WI38 (cell line): Measurements from ENCODE around the gene PFKFB4.

Source experiments
- H3K4me3 ChIP-seq: 2 replicates; pipeline ENCODE4 v1.5.1; 2011; ENCODE audit warnings: low read depth, mild to moderate bottlenecking, control low read depth, low read length
- TF ChIP-seq, protein P1 (sequence below): IDR thresholded peaks from 2 replicates; pipeline ENCODE4 v1.5.1; 2012; ENCODE audit warnings: low read depth, mild to moderate bottlenecking, control low read depth, low read length

The PFKFB4 gene

DNA sequence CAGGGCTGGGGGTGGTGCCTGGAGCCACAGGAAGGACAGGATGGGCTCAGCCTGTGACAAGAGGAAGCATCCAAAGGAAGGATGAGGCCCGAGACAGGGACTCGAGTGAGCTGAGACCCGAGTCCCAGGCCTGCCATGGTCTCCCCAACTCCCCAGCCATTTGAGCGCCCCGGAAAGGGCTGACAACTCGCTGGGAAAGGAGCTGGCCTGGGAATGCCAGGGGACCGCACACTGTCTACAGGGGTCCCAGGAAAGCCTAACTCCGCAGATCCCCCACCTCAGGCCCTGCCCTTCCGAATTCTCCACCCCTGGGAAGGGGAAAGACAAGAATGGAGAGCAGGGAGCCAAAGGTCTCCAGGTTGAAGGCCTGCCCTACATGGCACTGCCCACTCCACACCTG lies 31.6 kb downstream of the PFKFB4 start:
- no peak overlapping the region for H3K4me3 ChIP-seq
- TF ChIP-seq, protein P1, sequence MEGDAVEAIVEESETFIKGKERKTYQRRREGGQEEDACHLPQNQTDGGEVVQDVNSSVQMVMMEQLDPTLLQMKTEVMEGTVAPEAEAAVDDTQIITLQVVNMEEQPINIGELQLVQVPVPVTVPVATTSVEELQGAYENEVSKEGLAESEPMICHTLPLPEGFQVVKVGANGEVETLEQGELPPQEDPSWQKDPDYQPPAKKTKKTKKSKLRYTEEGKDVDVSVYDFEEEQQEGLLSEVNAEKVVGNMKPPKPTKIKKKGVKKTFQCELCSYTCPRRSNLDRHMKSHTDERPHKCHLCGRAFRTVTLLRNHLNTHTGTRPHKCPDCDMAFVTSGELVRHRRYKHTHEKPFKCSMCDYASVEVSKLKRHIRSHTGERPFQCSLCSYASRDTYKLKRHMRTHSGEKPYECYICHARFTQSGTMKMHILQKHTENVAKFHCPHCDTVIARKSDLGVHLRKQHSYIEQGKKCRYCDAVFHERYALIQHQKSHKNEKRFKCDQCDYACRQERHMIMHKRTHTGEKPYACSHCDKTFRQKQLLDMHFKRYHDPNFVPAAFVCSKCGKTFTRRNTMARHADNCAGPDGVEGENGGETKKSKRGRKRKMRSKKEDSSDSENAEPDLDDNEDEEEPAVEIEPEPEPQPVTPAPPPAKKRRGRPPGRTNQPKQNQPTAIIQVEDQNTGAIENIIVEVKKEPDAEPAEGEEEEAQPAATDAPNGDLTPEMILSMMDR: no peak

DNA sequence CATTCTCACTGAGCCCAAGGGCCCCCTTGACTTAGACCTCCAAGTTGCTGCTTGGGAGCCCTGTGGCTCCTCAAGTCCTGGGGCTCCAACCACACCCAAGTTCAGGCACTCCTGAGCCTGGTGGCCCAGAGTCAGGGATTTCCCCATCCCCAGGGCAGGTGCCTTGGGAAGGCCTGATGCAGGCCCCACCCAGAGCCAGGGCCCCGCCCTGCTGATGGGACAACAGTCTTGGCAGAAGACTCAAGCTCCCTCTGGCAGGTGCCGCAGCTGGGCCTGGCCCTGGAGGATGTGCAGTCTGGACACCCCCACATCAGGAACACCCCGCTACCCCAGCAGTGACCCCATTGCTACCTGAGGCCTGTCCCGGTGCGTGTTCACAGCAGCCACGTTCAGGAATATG lies 35.0 kb downstream of the PFKFB4 start:
- TF ChIP-seq, protein P1: no peak
- no peak overlapping the region for H3K4me3 ChIP-seq

DNA sequence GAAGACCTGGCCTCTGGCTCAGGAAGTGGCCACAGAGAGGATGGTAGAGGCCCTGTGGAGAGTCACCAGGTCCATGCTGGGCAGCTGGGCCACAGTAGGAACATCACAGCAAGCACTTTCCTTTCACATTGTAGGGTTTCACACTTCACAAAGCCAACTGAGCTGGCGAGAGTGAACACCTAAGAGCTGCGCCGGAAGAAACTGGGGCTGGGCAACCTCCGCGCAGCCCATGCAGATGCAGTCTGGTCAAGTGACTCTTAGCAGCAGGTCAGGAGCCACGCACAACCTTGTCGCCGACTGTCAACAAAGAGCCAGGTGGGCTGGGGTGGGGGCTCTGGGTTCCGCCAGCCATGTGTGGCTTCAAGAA lies 37.3 kb downstream of the PFKFB4 start:
- TF ChIP-seq, protein P1: no peak
- H3K4me3 ChIP-seq: no peak overlapping the region

DNA sequence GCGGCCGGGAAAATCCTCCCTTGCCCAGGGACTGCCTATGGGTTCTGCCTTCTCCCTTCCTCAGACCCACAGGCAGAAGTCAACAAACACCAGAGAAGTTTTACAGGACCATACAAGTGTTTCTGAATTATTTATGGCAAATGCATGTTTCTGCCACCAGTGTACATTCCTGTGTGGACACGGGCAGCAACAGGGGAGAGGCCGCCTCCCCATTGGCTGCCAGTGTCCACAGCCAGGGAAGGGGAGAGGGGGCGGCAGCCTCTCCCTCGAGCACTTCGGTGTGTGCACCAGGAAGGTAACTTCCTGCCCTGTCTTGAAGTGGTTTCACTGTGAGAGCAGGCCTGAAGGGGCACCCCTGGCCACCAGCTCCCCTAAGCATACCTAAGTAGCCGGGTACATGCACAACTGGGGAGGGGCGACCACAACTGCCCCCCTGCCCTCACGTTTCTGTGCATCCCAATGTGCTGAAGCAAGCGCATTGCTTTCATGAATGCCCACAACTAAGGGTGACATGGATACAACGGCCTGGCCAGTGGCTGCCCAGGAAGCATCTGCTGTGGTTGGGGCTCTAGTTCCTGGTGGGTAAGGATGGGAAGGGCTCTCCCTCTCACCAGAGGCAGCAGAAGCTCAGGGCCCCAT lies 37.8 kb downstream of the PFKFB4 start:
- TF ChIP-seq, protein P1: no peak
- no peak overlapping the region for H3K4me3 ChIP-seq

DNA sequence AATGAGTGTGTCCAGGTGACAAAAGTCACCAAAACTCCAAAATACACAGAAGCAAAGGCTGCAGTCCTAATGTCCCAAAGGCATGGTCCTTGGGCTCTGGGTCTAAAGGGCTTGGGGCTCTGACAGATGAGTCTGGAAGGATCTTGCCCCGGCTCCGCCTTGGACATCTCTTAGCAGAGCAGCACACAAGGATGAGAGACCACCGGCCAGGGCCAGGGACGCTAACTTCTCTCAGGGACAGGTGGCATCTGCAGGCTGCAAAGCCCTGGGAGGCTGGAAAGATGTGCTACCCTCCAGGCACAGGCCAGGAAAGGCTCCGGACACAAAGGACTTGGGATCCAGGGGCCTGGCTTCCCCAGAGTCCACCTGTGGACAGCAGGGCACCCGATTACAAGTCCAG lies 38.5 kb downstream of the PFKFB4 start:
- TF ChIP-seq, protein P1: no peak
- H3K4me3 ChIP-seq: no peak overlapping the region

DNA sequence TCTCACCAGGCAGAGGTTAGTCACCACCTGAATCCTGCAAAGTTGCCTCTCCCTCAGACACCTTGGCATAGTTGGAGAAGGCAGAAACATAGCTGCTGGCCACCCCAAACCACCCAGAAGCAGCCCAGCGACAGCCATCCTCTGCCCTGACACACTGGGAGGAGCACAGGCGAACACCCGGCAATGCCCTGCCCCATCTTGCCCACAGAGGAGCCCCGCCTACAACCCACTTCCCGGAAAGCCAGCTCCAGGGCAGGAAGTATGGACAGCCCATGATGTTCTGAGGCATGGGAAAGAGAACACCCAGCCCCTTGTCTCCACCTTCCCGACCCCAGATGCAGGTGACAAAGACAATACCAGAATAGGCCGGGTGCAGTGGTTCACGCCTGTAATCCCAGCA lies 40.0 kb downstream of the PFKFB4 start:
- TF ChIP-seq, protein P1: no peak

DNA sequence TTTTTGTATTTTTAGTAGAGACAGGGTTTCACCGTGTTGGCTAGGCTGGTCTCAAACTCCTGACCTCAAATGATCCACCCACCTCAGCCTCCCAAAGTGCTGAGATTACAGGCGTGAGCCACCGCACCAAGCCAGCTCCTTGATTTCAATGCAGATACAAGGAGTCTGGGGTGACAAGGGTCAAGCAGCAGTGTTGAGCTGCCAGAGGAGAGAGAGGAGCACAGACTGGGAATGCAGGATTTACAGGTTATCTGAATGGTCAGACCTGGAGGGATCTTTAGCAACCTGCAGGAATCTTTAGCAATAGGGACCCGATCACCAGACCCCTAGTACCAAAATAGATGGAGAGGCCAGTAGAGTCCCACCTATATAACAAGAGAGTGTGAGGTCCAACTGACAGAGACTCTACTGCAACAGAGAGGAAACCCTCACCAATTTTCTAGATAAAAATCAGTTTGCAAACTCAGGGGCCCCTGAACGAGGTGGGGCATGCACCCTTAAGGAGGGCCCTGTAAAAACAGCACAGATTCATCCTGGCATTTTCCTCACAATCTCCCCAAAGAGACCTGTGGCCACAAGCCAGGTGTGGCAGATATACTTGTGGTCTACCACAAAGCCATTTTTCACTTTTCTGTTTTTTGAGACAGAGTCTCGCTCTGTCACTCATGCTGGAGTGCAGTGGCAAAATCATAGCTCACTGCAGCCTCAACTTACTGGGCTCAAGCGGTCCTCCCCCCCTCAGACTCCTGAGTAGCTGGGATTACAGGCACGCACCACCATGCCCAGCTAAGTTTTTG lies 42.0 kb downstream of the PFKFB4 start:
- TF ChIP-seq, protein P1: no peak

More for the DNA sequence above, 40.0 kb downstream of the PFKFB4 start:
- no peak overlapping the region for H3K4me3 ChIP-seq

More for the DNA sequence above, 42.0 kb downstream of the PFKFB4 start:
- no peak overlapping the region for H3K4me3 ChIP-seq
